GM23338 (cell line): ENCODE measurements around the gene ACOT11. TPM values are rescaled to one million over a fixed set of nuclear protein-coding genes. Genes with fewer than 3 reads are reported as not detected.

Experiments
- ATAC-seq: fragments of 200-7000 bp; cut with Tn5 transposase; 3 replicates; pipeline ENCODE4 v1.9.1; 2020
- DNase-seq: peaks from one replicate; pipeline ENCODE4 v3.0.0-alpha.2; 2015; ENCODE audit warnings: low spot score
- H2AFZ ChIP-seq: fragments of 200-600 bp; sonication (generic); 2 replicates; pipeline ENCODE4 v1.8.0; 2016; ENCODE audit warnings: antibody characterized with exemption, mild to moderate bottlenecking, moderate library complexity
- H3F3A ChIP-seq: fragments of 200-600 bp; sonication (generic); replicated peaks from 2 replicates; pipeline ENCODE4 v1.8.0; 2017; ENCODE audit warnings: antibody characterized with exemption, mixed run types, low read depth
- H3K27ac ChIP-seq: fragments of 200-600 bp; sonication (generic); 2 replicates; pipeline ENCODE4 v1.6.1; 2016; ENCODE audit warnings: low read depth
- H3K27me3 ChIP-seq: fragments of 200-600 bp; sonication (generic); 2 replicates; pipeline ENCODE4 v1.8.0; 2016; ENCODE audit warnings: mild to moderate bottlenecking, mixed run types, moderate library complexity; ENCODE audit not compliant: insufficient read depth
- H3K36me3 ChIP-seq: fragments of 200-600 bp; sonication (generic); 2 replicates; pipeline ENCODE4 v1.8.0; 2016; ENCODE audit warnings: mild to moderate bottlenecking; ENCODE audit not compliant: insufficient read depth
- H3K4me1 ChIP-seq: fragments of 200-600 bp; sonication (generic); 2 replicates; pipeline ENCODE4 v1.8.0; 2016; ENCODE audit warnings: mild to moderate bottlenecking, moderate library complexity; ENCODE audit not compliant: insufficient read depth
- H3K4me2 ChIP-seq: fragments of 200-600 bp; sonication (generic); 2 replicates; pipeline ENCODE4 v1.7.1; 2017; ENCODE audit warnings: mixed run types
- H3K4me3 ChIP-seq: fragments of 200-600 bp; sonication (generic); 2 replicates; pipeline ENCODE4 v1.6.1; 2016; ENCODE audit warnings: mixed run types
- H3K79me2 ChIP-seq: fragments of 200-600 bp; sonication (generic); replicated peaks from 2 replicates; pipeline ENCODE4 v1.8.0; 2017; ENCODE audit warnings: mild to moderate bottlenecking; ENCODE audit not compliant: insufficient read depth
- H3K9me2 ChIP-seq: fragments of 200-600 bp; sonication (generic); 2 replicates; pipeline ENCODE4 v1.8.0; 2017; ENCODE audit not compliant: insufficient read depth
- H4K20me1 ChIP-seq: fragments of 200-600 bp; sonication (generic); replicated peaks from 2 replicates; pipeline ENCODE4 v1.8.0; 2017; ENCODE audit warnings: mild to moderate bottlenecking; ENCODE audit not compliant: insufficient read depth
- H3K27ac Mint-ChIP-seq: 2 replicates; pipeline ENCODE4 v1.8.0; 2020; ENCODE audit warnings: inconsistent platforms, mild to moderate bottlenecking, moderate library complexity, mixed read lengths
- H3K27me3 Mint-ChIP-seq: 3 replicates; pipeline ENCODE4 v1.8.0; 2022; ENCODE audit warnings: low read depth, mild to moderate bottlenecking, moderate library complexity, mixed read lengths, inconsistent platforms; ENCODE audit not compliant: insufficient read depth, poor library complexity
- H3K36me3 Mint-ChIP-seq: 3 replicates; pipeline ENCODE4 v1.8.0; 2021; ENCODE audit warnings: low read depth, mild to moderate bottlenecking, inconsistent platforms, moderate library complexity, mixed read lengths
- H3K4me1 Mint-ChIP-seq: 3 replicates; pipeline ENCODE4 v1.8.0; 2020; ENCODE audit warnings: mild to moderate bottlenecking, inconsistent platforms, mixed read lengths
- H3K4me3 Mint-ChIP-seq: 3 replicates; pipeline ENCODE4 v1.8.0; 2021; ENCODE audit warnings: moderate library complexity, mild to moderate bottlenecking, inconsistent platforms, mixed read lengths
- H3K9me3 Mint-ChIP-seq: 3 replicates; pipeline ENCODE4 v1.8.0; 2020; ENCODE audit warnings: moderate library complexity, mild to moderate bottlenecking, inconsistent platforms, mixed read lengths
- ZNF114 ChIP-seq: fragments of 250-450 bp; sonication (Bioruptor Pico); IDR thresholded peaks from 2 replicates; pipeline ENCODE4 v1.5.0; 2020; ENCODE audit warnings: mild to moderate bottlenecking, moderate library complexity
- polyA plus RNA-seq: library from polyadenylated mRNA; unstranded; fragments of >200 nt; fragmentation: Nextera tagmentation; extraction: Ambion mirVana; gene quantifications from 2 replicates; pipeline ENCODE4 v1.2.1, GENCODE V29; 2016
- total RNA-seq: library from RNA; depleted of rRNA; stranded (reverse); fragments of >200 nt; shearing (Covaris generic); gene quantifications from 2 replicates; pipeline ENCODE4 v1.2.3, GENCODE V29; 2014
- TF ChIP-seq, protein P1 (sequence below): fragments of 250-450 bp; sonication (Bioruptor Pico); IDR thresholded peaks from 2 replicates; pipeline ENCODE4 v1.5.0; 2020; ENCODE audit warnings: mild to moderate bottlenecking, moderate library complexity
- TF ChIP-seq, protein P2 (sequence below): IDR thresholded peaks from one replicate; pipeline ENCODE4 v1.6.1; 2018; ENCODE audit warnings: antibody characterized with exemption; ENCODE audit not compliant: unreplicated experiment

The ACOT11 gene
- total and polyA plus RNA-seq, 2 experiments from 2014 or later, result 1.6 to 2.7 TPM

DNA sequence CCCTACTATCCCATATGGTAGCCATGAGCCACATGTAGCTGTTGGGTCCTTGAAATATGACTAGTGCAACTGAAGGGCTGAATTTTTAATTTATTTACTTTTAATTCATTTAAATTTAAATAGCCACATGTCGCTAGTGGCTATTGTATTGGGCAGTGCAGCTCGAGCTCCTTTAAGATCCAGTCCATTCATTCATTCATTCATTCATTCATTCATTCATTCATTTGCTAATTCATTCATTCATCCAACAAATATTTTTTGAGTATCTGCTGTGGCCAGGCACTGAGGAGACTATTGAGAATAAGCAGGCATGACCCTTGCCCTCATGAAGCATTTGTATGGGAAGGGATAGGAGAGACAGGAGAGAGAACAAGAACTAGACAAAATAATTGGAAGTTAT, 29.5 kb upstream of the ACOT11 start:
- H3K27ac Mint-ChIP-seq, result no peak overlapping the region
- peaks cover 4% of the 10 kb centered on the region; the same call in 1 of the 3 replicates for H3K4me1 Mint-ChIP-seq
- H2AFZ ChIP-seq, result no peak overlapping the region

More for the DNA sequence above, 29.5 kb upstream of the ACOT11 start:
- H3K9me3 Mint-ChIP-seq, result no peaks in the 10 kb centered on the region
- no peak overlapping the region for H3K4me2 ChIP-seq
- no peaks in the 10 kb centered on the region for H3K9me2 ChIP-seq
- no peaks in the 10 kb centered on the region for H3K4me1 ChIP-seq
- no peak for ATAC-seq
- H3K4me3 Mint-ChIP-seq, result no peak overlapping the region
- H3K4me3 ChIP-seq, result no peak overlapping the region
- H4K20me1 ChIP-seq, result no peaks in the 10 kb centered on the region
- no peaks in the 10 kb centered on the region for H3K36me3 ChIP-seq
- H3F3A ChIP-seq, result no peaks in the 10 kb centered on the region
- no peak for TF ChIP-seq ZNF114 (CRISPR knock-in tag)
- TF ChIP-seq, protein P1, sequence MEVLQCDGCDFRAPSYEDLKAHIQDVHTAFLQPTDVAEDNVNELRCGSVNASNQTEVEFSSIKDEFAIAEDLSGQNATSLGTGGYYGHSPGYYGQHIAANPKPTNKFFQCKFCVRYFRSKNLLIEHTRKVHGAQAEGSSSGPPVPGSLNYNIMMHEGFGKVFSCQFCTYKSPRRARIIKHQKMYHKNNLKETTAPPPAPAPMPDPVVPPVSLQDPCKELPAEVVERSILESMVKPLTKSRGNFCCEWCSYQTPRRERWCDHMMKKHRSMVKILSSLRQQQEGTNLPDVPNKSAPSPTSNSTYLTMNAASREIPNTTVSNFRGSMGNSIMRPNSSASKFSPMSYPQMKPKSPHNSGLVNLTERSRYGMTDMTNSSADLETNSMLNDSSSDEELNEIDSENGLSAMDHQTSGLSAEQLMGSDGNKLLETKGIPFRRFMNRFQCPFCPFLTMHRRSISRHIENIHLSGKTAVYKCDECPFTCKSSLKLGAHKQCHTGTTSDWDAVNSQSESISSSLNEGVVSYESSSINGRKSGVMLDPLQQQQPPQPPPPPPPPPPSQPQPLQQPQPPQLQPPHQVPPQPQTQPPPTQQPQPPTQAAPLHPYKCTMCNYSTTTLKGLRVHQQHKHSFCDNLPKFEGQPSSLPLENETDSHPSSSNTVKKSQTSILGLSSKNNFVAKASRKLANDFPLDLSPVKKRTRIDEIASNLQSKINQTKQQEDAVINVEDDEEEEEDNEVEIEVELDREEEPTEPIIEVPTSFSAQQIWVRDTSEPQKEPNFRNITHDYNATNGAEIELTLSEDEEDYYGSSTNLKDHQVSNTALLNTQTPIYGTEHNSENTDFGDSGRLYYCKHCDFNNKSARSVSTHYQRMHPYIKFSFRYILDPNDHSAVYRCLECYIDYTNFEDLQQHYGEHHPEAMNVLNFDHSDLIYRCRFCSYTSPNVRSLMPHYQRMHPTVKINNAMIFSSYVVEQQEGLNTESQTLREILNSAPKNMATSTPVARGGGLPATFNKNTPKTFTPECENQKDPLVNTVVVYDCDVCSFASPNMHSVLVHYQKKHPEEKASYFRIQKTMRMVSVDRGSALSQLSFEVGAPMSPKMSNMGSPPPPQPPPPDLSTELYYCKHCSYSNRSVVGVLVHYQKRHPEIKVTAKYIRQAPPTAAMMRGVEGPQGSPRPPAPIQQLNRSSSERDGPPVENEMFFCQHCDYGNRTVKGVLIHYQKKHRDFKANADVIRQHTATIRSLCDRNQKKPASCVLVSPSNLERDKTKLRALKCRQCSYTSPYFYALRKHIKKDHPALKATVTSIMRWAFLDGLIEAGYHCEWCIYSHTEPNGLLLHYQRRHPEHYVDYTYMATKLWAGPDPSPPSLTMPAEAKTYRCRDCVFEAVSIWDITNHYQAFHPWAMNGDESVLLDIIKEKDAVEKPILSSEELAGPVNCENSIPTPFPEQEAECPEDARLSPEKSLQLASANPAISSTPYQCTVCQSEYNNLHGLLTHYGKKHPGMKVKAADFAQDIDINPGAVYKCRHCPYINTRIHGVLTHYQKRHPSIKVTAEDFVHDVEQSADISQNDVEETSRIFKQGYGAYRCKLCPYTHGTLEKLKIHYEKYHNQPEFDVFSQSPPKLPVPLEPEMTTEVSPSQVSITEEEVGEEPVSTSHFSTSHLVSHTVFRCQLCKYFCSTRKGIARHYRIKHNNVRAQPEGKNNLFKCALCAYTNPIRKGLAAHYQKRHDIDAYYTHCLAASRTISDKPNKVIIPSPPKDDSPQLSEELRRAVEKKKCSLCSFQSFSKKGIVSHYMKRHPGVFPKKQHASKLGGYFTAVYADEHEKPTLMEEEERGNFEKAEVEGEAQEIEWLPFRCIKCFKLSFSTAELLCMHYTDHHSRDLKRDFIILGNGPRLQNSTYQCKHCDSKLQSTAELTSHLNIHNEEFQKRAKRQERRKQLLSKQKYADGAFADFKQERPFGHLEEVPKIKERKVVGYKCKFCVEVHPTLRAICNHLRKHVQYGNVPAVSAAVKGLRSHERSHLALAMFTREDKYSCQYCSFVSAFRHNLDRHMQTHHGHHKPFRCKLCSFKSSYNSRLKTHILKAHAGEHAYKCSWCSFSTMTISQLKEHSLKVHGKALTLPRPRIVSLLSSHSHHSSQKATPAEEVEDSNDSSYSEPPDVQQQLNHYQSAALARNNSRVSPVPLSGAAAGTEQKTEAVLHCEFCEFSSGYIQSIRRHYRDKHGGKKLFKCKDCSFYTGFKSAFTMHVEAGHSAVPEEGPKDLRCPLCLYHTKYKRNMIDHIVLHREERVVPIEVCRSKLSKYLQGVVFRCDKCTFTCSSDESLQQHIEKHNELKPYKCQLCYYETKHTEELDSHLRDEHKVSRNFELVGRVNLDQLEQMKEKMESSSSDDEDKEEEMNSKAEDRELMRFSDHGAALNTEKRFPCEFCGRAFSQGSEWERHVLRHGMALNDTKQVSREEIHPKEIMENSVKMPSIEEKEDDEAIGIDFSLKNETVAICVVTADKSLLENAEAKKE (CRISPR knock-in tag), result no peak
- TF ChIP-seq, protein P2, sequence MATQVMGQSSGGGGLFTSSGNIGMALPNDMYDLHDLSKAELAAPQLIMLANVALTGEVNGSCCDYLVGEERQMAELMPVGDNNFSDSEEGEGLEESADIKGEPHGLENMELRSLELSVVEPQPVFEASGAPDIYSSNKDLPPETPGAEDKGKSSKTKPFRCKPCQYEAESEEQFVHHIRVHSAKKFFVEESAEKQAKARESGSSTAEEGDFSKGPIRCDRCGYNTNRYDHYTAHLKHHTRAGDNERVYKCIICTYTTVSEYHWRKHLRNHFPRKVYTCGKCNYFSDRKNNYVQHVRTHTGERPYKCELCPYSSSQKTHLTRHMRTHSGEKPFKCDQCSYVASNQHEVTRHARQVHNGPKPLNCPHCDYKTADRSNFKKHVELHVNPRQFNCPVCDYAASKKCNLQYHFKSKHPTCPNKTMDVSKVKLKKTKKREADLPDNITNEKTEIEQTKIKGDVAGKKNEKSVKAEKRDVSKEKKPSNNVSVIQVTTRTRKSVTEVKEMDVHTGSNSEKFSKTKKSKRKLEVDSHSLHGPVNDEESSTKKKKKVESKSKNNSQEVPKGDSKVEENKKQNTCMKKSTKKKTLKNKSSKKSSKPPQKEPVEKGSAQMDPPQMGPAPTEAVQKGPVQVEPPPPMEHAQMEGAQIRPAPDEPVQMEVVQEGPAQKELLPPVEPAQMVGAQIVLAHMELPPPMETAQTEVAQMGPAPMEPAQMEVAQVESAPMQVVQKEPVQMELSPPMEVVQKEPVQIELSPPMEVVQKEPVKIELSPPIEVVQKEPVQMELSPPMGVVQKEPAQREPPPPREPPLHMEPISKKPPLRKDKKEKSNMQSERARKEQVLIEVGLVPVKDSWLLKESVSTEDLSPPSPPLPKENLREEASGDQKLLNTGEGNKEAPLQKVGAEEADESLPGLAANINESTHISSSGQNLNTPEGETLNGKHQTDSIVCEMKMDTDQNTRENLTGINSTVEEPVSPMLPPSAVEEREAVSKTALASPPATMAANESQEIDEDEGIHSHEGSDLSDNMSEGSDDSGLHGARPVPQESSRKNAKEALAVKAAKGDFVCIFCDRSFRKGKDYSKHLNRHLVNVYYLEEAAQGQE, result no peak
- no peaks in the 10 kb centered on the region for H3K36me3 Mint-ChIP-seq
- H3K27me3 Mint-ChIP-seq, result peaks cover 15% of the 10 kb centered on the region
- H3K27ac ChIP-seq, result no peak overlapping the region
- DNase-seq, result no peak
- H3K79me2 ChIP-seq, result no peaks in the 10 kb centered on the region
- H3K27me3 ChIP-seq, result no peaks in the 10 kb centered on the region
